NCI-H2029 treated with DMSO at 0.1 percent for 48 hours (cell line): ENCODE measurements around the gene LYPD6B.

Experiments
- DNase-seq: peaks from one replicate; lab custom pipeline; 2025; lab: John Stamatoyannopoulos, UW

LYPD6B gene

GRCh38 chr2:149161481-149162225, 123.2 kb downstream of the LYPD6B start:
- no peak for DNase-seq

- no peak for DNase-seq
Observed at GRCh38 chr2:149164296-149164695, 125.8 kb downstream of the LYPD6B start.

DNA sequence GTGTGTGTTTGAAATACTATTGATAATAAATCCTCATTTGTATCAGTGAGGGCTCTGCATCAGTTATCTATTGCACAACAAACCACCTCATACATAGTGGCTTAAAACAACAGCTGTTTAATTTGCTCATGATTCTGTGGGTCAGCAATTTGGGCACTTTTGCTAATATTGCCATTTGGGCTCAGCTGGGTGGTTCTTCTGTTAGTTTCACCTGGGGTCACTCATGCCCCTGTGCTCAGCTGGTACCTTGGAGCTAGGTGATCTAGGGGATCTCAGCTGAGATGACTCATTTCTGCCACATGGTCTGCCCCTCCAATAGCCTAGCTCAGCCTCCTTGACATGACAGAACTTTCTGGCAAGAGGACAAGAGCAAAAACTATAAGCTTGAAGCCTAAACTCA, 126.3 kb downstream of the LYPD6B start:
- DNase-seq: no peak

DNA sequence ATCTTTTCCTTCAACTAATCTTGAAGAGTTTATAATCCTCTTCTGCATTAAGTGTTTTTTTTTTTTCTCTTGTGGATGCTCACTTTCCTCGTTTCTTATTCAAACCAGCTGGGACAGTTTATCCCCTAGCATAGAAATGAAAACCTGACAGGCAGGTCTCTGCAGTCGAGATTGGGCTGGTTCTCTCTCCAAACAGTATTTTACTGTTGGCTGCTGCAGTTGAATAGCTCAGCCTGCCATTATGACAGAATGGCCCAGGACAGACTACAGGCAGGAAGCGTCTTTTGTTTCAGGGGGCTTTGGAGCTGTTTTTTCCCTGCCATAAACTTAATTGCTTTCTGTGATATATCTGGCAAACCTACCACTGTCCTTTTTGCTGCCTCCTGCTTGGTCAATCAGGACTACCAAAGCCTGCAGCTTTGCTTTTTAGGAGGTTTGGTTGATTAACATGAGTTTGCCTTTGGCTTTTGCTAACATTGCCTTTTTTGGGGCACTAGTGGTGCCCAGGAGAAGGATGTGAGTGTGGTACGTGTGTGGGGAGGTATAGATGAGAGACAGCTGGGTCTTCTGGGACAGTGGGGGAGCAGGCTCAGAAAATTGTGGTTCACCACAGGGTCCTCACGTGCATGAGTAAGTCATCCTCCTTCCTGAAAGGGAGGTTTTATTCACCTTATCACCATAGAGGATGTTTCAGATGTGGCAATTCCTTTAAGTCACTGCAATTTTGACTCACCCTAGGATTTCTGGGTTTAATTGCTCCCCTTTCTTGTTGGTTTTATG, 128.7 kb downstream of the LYPD6B start:
- no peak for DNase-seq

GRCh38 chr2:149167941-149168340, 129.4 kb downstream of the LYPD6B start:
- DNase-seq: no peak

- DNase-seq: no peak
Observed at GRCh38 chr2:149169656-149170055, 131.2 kb downstream of the LYPD6B start.

GRCh38 chr2:149170156-149170555, 131.7 kb downstream of the LYPD6B start:
- DNase-seq: no peak

- DNase-seq: no peak
Observed at GRCh38 chr2:149170911-149171310, 132.4 kb downstream of the LYPD6B start.

GRCh38 chr2:149173220-149173619, 134.7 kb downstream of the LYPD6B start:
- no peak for DNase-seq

GRCh38 chr2:149175956-149176355, 137.5 kb downstream of the LYPD6B start:
- DNase-seq: no peak

- no peak for DNase-seq
Observed at GRCh38 chr2:149178612-149179011, 140.1 kb downstream of the LYPD6B start.

DNA sequence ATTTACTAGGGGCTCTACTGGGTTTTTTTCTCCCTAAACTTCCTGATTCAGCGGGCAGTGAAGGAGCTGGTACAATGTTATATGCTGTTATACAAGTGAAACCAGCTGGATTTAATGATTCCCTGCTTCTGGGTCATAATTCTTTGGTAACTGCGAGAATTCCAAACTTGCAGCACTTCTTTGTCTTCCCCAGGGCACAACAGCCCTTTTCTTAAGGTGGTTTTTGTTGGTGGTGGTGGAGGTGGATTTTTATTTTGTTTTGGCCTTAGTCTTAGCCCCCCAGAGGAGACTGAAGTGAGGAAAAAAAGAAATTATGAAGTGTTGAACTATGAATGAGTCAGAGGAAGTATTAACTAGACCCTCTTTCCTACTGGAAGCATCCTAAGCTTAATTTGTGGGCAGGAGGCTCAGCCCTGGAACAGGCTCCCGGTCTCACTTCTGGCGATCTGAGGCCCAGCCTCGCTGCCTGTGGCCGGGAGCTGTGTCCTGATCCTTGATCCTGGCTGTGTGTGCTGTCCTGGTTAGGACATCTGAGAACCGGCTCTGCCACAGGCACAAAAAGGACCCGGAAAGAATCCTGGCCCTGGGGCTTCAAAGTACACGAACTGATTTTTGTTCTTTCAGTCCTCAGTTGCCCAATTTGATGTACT, 141.9 kb downstream of the LYPD6B start:
- no peak for DNase-seq

DNA sequence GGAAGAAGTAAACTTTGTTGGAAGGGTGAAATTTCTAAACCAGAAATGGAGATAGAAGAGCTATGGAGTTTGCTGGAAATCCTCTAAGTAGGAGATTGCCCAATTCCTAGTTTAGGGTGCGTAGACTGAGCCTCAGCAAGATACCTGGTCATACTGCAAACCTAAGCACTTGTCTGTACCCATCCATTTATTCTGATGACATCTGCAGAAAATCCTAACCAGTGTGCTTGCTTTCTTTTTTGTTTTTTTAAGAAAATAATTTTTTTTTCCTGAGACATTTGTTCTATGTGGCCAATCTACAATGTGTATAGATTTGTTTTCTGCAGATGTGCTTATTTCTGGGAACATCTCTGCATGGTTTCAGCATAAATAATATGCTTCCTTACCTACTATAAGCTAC, 144.7 kb downstream of the LYPD6B start:
- DNase-seq: no peak

GRCh38 chr2:149184991-149185390, 146.5 kb downstream of the LYPD6B start:
- no peak for DNase-seq

DNA sequence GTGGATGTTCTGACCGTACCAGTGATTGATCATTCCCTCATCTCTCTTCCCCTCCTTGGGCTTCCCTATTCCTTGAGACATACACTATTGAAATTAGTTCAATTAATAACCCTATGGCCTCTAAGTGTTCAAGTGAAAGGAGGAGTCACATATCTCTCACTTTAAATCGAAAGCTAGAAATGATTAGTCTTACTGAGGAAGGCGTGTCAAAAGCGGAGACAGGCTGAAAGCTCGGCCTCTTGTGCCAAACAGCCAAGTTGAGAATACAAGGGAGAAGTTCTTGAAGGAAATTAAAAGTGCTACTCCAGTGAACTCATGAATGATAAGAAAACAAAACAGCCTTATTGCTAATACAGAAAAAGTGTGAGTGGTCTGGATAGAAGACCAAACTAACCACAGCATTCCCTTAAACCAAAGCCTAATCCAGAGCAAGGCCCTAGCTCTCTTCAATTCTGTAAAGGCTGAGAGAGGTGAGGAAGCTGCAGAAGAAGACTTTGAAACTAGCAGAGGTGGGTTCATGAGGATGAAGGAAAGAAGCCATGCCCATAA, 147.5 kb downstream of the LYPD6B start:
- DNase-seq: no peak

- no peak for DNase-seq
Observed at GRCh38 chr2:149187057-149187456, 148.6 kb downstream of the LYPD6B start.

DNA sequence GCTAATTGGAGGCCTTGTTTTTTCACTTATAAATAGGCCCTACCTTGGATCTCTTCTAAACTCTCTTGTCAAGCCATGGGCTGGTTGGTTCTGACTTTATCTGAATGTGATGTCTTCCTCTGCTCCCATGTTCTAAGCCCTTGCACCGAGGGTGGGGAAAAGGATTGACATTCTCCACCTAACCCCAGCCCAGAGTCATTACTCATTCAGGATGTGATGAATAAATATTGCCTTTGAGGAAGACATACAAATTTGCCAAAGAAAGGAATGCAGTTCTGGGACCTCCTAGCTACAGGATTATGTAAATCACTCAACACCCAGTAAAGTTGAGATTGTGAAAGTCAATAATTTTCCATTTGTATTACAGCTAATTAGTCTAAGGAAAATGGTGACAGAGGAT, 149.8 kb downstream of the LYPD6B start:
- no peak for DNase-seq

- DNase-seq: no peak
Observed at GRCh38 chr2:149189769-149190168, 151.3 kb downstream of the LYPD6B start.

DNA sequence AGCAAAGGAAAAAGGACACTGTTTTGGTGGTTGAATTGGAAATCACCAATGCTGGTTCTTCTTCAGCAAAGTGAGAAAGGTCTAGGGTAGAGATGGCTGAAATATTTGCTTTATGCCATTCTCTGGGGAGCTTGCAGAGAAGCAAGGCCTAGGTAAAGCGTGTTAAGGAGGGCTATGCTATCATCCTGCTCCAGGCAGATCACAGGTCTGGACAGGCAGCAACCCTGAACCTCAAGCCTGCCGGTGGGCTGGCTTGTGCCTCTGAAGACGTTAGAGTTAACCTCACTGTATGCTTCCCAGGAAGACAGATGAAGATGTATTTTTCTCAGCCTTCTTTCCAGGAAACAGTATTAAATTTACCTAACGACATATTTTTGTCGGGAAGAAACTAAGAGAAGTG, 153.4 kb downstream of the LYPD6B start:
- no peak for DNase-seq

- DNase-seq: no peak
Observed at GRCh38 chr2:149192427-149192826, 153.9 kb downstream of the LYPD6B start.

- DNase-seq: no peak
Observed at GRCh38 chr2:149200109-149200520, 161.6 kb downstream of the LYPD6B start.

- no peak for DNase-seq
Observed at GRCh38 chr2:149204686-149205085, 166.2 kb downstream of the LYPD6B start.

- DNase-seq: no peak
Observed at GRCh38 chr2:149205143-149205542, 166.6 kb downstream of the LYPD6B start.
